Measurements from ENCODE around the gene SUSD3. TPM values are rescaled to one million over a fixed set of nuclear protein-coding genes. Genes with fewer than 3 reads are reported as not detected.
A peak's percentile ranks its signal among the peaks of the same experiment; 100 is the strongest.

Gene SUSD3
- total and polyA plus RNA-seq, 2 donors from 2014 or later = 12.2 to 34.6 TPM

DNA sequence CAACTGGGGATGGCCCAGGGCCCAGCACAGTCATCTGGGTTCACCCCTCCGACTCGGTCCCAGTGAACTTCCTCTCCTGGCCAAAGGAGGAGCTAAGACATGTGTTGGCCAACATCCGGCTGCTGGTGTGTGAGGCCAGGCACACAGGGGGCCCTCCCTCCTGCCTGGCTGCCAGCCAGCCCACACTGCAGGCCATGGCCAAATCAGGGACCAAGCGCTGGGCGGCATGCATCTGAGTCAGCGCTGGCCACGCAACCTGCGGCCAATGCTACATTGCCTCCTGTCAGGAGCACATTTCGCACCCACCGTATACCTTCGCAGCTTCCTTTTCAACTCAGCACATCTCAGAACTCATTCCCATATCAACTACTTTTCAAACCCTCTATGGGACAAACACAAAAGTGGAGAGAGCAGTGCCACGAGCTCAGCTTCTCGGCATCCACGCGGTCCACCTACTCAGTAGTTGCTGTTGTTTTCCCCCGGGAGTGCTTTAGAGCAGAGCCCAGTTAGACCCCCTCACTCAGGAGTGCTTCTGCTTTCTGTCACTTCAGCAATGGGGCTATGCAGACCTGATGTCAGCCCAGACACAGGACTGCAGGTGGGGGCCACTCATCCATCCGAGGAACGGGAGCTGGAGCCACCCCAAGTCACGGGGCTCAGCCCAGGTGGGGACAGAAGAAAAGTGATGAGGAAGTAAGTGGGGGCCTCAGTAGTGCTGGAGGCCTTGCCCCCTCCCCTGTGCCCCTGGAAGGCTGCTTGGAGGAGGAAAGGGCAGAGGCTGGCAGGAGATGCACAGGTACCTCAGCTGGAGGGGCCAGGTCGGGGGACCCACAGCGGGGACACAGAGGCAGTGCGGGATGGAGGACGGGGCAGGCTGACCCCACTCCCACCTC lies 61.7 kb downstream of the SUSD3 start:
- Histone ChIP-seq H3K36me3 (ENCODE audit: control insufficient read depth in 2 of 3, insufficient read depth in 3 of 3, low read length in 3 of 3) (peaks cover 0 to 28% (median 14%) of the 10 kb centered on the region in 3 donors), H3K27me3 (ENCODE audit: control insufficient read depth, insufficient read depth, low read length) (no peaks in the 10 kb centered on the region), H3K4me3 (ENCODE audit: low read length in 3 of 3) (no peak overlapping the region), H3K4me1 (ENCODE audit: control insufficient read depth in 2 of 3, insufficient read depth in 2 of 3, low read depth in 1 of 3, low read length in 3 of 3) (peaks cover 0 to 18% (median 10%) of the 10 kb centered on the region in 3 donors), H3K27ac (ENCODE audit: low read depth in 2 of 2, low read length in 2 of 2) (peak overlapping the region; percentile 56 to 71), H3K9ac (ENCODE audit: low read length in 3 of 3) (no peak overlapping the region), H3K9me3 (ENCODE audit: control insufficient read depth in 2 of 3, insufficient read depth in 1 of 3, low read length in 3 of 3) (no peaks in the 10 kb centered on the region)
- peak; percentile 16 to 97 (median 52) for DNase-seq
- intact Hi-C loops (cut with DNase I) = no loop called here
- peak; percentile 26 for TF ChIP-seq CTCF (IDR thresholded peaks at IDR 0.05; ENCODE audit: borderline replicate concordance, extremely low read depth, insufficient read depth)
- no peak for FAIRE-seq

- no peak for TF ChIP-seq CTCF (IDR thresholded peaks at IDR 0.05; ENCODE audit: borderline replicate concordance, extremely low read depth, insufficient read depth)
- H3K4me1 ChIP-seq (ENCODE audit: control insufficient read depth in 2 of 3, insufficient read depth in 2 of 3, low read depth in 1 of 3, low read length in 3 of 3) = peaks cover 0 to 18% (median 10%) of the 10 kb centered on the region in 3 donors
- DNase-seq = peak in 2 of 5 donors; percentile 36 to 78
Observed at GRCh38 chr9:93120846-93121315, 62.4 kb downstream of the SUSD3 start.

DNA sequence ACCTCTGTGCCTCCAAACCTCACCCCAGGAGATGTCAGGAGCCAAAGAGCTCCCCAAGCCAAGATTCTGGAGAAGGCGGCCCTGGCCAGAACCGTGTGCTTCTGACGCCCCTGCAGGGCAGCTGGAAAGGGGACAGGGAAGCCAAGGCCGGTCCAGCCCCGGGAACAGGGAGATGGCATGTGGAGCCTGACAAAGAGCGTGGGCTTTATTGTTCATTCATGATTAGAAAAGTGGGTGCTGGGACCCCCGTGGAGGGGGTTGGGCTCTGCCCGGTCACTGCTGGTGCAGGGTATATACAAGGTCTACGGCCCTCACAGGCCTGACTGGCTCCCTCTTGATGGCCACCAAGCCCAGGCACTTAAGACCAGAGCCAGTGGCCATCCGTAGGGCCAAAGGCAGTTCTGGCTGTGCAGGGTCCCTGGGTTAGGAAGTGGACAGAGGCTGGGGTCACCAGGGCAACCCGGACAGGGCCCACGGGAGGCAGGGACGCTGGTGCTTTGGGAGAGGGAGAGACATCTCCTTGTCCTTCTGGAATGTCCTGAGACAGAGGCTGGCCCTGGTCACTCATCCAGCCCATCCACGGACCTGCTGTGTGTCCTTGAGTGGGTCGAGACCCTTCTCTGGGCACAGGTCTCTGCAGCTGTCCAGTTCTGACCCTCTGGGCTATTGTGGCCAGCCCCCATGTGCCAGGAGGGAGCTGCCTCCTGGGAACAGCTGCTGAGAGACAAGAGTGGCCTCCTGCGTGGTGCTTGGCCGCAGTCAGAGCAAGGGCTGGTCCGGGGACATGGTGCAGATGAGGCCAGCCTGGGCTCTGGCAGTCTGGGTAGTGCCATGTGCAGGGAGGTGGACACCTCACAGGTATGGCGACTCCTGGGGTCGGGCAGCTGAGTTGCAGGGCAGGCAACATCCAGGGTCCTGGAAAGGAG lies 63.1 kb downstream of the SUSD3 start:
- Histone ChIP-seq H3K4me3 (ENCODE audit: low read length in 3 of 3) (no peak overlapping the region), H3K27ac (ENCODE audit: low read depth in 2 of 2, low read length in 2 of 2) (no peak overlapping the region), H3K9me3 (ENCODE audit: control insufficient read depth in 2 of 3, insufficient read depth in 1 of 3, low read length in 3 of 3) (no peaks in the 10 kb centered on the region), H3K36me3 (ENCODE audit: control insufficient read depth in 2 of 3, insufficient read depth in 3 of 3, low read length in 3 of 3) (peaks cover 0 to 30% (median 16%) of the 10 kb centered on the region in 3 donors), H3K9ac (ENCODE audit: low read length in 3 of 3) (no peak overlapping the region), H3K4me1 (ENCODE audit: control insufficient read depth in 2 of 3, insufficient read depth in 2 of 3, low read depth in 1 of 3, low read length in 3 of 3) (peaks cover 0 to 17% (median 9%) of the 10 kb centered on the region in 3 donors), H3K27me3 (ENCODE audit: control insufficient read depth, insufficient read depth, low read length) (no peaks in the 10 kb centered on the region)
- no peak for FAIRE-seq
- intact Hi-C loops (cut with DNase I) = no loop called here
- TF ChIP-seq CTCF (IDR thresholded peaks at IDR 0.05; ENCODE audit: borderline replicate concordance, extremely low read depth, insufficient read depth) = no peak
- DNase-seq = peak in 2 of 5 donors; percentile 32 to 72

More at GRCh38 chr9:93120846-93121315, 62.4 kb downstream of the SUSD3 start:
- intact Hi-C loops (cut with DNase I) = no loop called here
- no peaks in the 10 kb centered on the region for H3K27me3 ChIP-seq (ENCODE audit: control insufficient read depth, insufficient read depth, low read length)
- H3K4me3 ChIP-seq (ENCODE audit: low read length in 3 of 3) = no peak overlapping the region
- peaks cover 0 to 30% (median 16%) of the 10 kb centered on the region in 3 donors for H3K36me3 ChIP-seq (ENCODE audit: control insufficient read depth in 2 of 3, insufficient read depth in 3 of 3, low read length in 3 of 3)
- H3K27ac ChIP-seq (ENCODE audit: low read depth in 2 of 2, low read length in 2 of 2) = no peak overlapping the region
- no peaks in the 10 kb centered on the region for H3K9me3 ChIP-seq (ENCODE audit: control insufficient read depth in 2 of 3, insufficient read depth in 1 of 3, low read length in 3 of 3)
- H3K9ac ChIP-seq (ENCODE audit: low read length in 3 of 3) = no peak overlapping the region
- no peak for FAIRE-seq

All from kidney (tissue), 14 donors.